Measurements from ENCODE around the gene TTC7B. TPM values are rescaled to one million over a fixed set of nuclear protein-coding genes. Genes with fewer than 3 reads are reported as not detected.

TTC7B gene
- total RNA-seq, 4 donors from 2014 or later = 35.0 to 78.7 (median 36.8) TPM

DNA sequence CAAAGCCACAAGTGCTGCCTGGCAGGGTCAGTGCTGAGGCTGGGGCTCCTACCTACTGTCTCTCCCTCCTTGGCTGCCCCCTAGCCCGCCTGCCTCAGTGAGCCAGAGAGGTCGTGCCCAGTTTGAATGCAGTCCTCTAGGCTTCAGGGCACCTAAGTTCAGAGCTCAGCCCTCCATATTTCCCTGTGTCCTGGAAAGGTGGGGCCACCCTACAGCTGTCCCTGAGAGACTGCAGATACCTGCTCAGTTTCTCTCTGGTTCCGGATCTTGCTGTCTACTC lies 276.8 kb downstream of the TTC7B start:
- intact Hi-C loops (cut with DNase I; ENCODE audit: low total_unique reads) = no loop called here
- Histone ChIP-seq H3K27me3 (no peaks in the 10 kb centered on the region), H3K4me1 (no peaks in the 10 kb centered on the region), H3K27ac (no peak overlapping the region), H3K36me3 (peaks cover 0 to 16% of the 10 kb centered on the region in 2 donors), H3K4me3 (no peak overlapping the region), H3K9me3 (no peaks in the 10 kb centered on the region)
- DNase-seq (no peak), ATAC-seq (no peak)
- in situ Hi-C loops (cut with MboI; ENCODE audit: low sequenced_read_pairs in 4 of 4) = no loop called here
- no peak for TF ChIP-seq POLR2A (IDR thresholded peaks at IDR 0.05)
- TF ChIP-seq, protein P1, sequence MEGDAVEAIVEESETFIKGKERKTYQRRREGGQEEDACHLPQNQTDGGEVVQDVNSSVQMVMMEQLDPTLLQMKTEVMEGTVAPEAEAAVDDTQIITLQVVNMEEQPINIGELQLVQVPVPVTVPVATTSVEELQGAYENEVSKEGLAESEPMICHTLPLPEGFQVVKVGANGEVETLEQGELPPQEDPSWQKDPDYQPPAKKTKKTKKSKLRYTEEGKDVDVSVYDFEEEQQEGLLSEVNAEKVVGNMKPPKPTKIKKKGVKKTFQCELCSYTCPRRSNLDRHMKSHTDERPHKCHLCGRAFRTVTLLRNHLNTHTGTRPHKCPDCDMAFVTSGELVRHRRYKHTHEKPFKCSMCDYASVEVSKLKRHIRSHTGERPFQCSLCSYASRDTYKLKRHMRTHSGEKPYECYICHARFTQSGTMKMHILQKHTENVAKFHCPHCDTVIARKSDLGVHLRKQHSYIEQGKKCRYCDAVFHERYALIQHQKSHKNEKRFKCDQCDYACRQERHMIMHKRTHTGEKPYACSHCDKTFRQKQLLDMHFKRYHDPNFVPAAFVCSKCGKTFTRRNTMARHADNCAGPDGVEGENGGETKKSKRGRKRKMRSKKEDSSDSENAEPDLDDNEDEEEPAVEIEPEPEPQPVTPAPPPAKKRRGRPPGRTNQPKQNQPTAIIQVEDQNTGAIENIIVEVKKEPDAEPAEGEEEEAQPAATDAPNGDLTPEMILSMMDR (IDR thresholded peaks at IDR 0.05 in 4 of 5, conservative IDR thresholded peaks at IDR 0.05 in 1 of 5) = no peak

DNA sequence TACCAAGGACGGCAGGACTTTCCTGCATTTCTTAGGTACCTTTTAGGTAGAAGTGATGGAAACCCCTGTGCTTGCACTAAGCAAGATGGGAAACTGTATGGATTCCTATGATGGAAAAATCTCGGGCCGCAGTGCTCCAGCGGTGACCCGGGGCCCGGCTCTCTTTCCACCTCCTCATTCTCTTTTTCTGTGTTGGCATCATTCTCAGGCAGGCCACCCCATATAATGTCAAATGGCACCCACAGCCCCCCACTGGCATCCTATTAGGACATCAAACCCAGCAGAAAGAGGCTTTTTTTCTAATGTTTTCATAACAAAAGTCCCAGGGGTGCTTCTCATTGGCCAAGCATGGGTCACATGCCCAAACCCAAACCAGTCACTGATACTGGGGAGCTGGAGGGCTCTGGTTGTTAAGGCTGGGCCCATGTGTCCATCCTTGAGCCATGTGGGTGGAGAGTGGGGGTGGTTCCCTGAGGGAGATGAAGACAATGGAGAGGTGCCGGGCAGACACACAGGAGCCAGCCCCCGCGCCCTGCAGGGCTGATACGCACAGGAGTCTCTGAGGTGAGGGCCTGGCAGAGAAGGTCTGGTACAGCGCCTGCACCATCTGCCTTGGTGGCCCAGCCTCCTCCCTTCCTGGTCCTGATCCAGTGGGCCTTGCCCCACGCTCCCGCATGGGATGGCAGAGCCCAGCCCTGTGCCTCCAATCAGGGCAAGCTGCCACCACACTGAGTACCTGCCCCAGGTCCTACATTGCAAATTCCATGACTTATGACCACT lies 277.3 kb downstream of the TTC7B start:
- Histone ChIP-seq H3K4me1 (no peaks in the 10 kb centered on the region), H3K27me3 (no peaks in the 10 kb centered on the region), H3K4me3 (no peak overlapping the region), H3K36me3 (peaks cover 0 to 16% of the 10 kb centered on the region in 2 donors), H3K9me3 (no peaks in the 10 kb centered on the region), H3K27ac (no peak overlapping the region)
- DNase-seq (no peak), ATAC-seq (no peak)
- TF ChIP-seq, protein P1 (IDR thresholded peaks at IDR 0.05 in 4 of 5, conservative IDR thresholded peaks at IDR 0.05 in 1 of 5) = no peak
- no peak for TF ChIP-seq POLR2A (IDR thresholded peaks at IDR 0.05)
- intact Hi-C loops (cut with DNase I; ENCODE audit: low total_unique reads) = no loop called here
- in situ Hi-C loops (cut with MboI; ENCODE audit: low sequenced_read_pairs in 4 of 4) = no loop called here

DNA sequence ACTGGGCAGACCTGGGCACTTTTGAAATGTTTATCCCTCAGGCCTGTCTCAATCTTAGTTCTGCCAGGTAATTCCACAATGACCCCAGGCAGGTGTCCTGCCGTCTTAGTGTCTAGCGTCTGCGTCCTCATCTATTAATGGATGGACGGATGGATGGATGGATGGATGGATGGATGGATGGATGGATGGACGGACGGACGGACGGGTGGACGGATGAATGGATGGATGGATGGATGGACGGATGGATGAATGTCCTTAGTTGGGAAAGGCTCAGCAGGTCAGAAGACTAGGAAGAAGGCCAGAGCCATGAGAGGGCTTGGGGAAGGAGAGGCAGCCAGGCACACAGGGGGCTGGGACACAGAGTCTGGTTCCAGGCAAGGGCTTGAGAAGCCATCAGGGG lies 278.1 kb downstream of the TTC7B start:
- no peak for DNase-seq
- H3K4me1 ChIP-seq = no peaks in the 10 kb centered on the region
- H3K27me3 ChIP-seq = no peaks in the 10 kb centered on the region
- H3K27ac ChIP-seq = no peak overlapping the region
- ATAC-seq = no peak
- TF ChIP-seq POLR2A (IDR thresholded peaks at IDR 0.05) = no peak
- TF ChIP-seq, protein P1 (IDR thresholded peaks at IDR 0.05 in 4 of 5, conservative IDR thresholded peaks at IDR 0.05 in 1 of 5) = no peak
- H3K36me3 ChIP-seq = peaks cover 0 to 16% of the 10 kb centered on the region in 2 donors
- intact Hi-C loops (cut with DNase I; ENCODE audit: low total_unique reads) (no loop called here), in situ Hi-C loops (cut with MboI; ENCODE audit: low sequenced_read_pairs in 4 of 4) (no loop called here)
- no peaks in the 10 kb centered on the region for H3K9me3 ChIP-seq
- no peak overlapping the region for H3K4me3 ChIP-seq

DNA sequence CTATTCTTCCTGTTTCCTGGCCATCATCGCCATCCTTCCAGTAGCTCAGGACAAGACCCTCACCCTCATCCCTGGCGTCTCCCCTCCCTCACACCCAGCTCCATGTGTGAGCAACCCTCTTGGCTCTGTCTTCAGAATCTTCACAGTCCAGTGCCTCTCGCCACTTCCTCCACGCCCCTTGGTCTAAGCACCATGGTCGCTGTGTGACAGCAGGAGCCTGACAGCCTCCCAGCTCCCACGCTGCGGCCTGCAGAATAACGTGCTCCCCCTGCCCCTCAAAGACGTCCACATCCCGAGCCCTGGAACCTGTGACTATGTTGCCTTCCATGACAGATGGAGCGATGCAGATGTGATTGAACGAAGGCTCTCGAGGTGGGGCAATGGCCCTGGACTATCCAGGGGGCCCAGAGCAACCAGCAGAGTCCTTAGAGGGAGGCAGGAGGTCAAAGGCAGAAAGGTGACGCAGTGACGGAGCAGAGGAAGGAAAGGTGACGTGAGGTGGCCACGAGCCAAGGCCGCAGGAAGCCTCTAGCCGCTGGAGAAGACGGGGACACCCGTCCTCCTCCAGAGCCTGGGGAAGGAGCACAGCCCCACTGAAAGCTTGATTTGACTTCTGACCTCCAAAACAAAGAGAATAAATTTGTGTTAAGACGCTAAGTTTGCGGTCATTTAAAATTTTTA lies 279.6 kb downstream of the TTC7B start:
- intact Hi-C loops (cut with DNase I; ENCODE audit: low total_unique reads) = no loop called here

More for the DNA sequence above, 279.6 kb downstream of the TTC7B start:
- H3K4me1 ChIP-seq = no peaks in the 10 kb centered on the region
- TF ChIP-seq POLR2A (IDR thresholded peaks at IDR 0.05) = no peak
- TF ChIP-seq, protein P1 (IDR thresholded peaks at IDR 0.05 in 4 of 5, conservative IDR thresholded peaks at IDR 0.05 in 1 of 5) = no peak
- no peaks in the 10 kb centered on the region for H3K9me3 ChIP-seq
- DNase-seq = no peak
- peak overlapping the region; percentile 22 to 68 (median 59) for H3K27ac ChIP-seq
- H3K4me3 ChIP-seq = no peak overlapping the region
- H3K36me3 ChIP-seq = peaks cover 0 to 16% of the 10 kb centered on the region in 2 donors
- H3K27me3 ChIP-seq = no peaks in the 10 kb centered on the region
- ATAC-seq = peak in 1 of 2 donors; percentile 28
- in situ Hi-C loops (cut with MboI; ENCODE audit: low sequenced_read_pairs in 4 of 4) = no loop called here

Data from gastrocnemius medialis (tissue), 4 donors.